GM18951 (cell line): ENCODE data around the gene ETNPPL.

Experiments used
- POLR2A ChIP-seq: IDR thresholded peaks from 4 replicates; pipeline ENCODE4 v1.6.1; 2011; ENCODE audit warnings: mild to moderate bottlenecking; ENCODE audit not compliant: insufficient read length, insufficient read depth; ENCODE audit errors: extremely low read depth
- in situ Hi-C: fragments of 300-500 bp; cut with MboI; formaldehyde crosslinking; loops from one replicate; pipeline ENCODE4 v1.12.0; 2022; ENCODE audit warnings: low sequenced_read_pairs, mixed read lengths, inconsistent platforms; ENCODE audit not compliant: unreplicated experiment

ETNPPL gene

GRCh38 chr4:108762559-108763225 is at the start of gene ETNPPL:
Gene ETNPPL (minus strand): TSS chr4:108763053. CDS start chr4:108762898, 155 bp downstream.
- TF ChIP-seq POLR2A = no peak

GRCh38 chr4:108811486-108811885 is 48.6 kb upstream of the ETNPPL start:
- TF ChIP-seq POLR2A = no peak
- in situ Hi-C loops = no loop called here

More at GRCh38 chr4:108762559-108763225, at the start of gene ETNPPL:
- in situ Hi-C loops = no loop called here

GRCh38 chr4:108810087-108810486 is 47.2 kb upstream of the ETNPPL start:
- TF ChIP-seq POLR2A = no peak
- in situ Hi-C loops = no loop called here

- no peak for TF ChIP-seq POLR2A
- in situ Hi-C loops = no loop called here
Measured at GRCh38 chr4:108804648-108805273, 41.9 kb upstream of the ETNPPL start.

GRCh38 chr4:108799306-108799705 is 36.5 kb upstream of the ETNPPL start:
- in situ Hi-C loops = no loop called here
- no peak for TF ChIP-seq POLR2A

DNA sequence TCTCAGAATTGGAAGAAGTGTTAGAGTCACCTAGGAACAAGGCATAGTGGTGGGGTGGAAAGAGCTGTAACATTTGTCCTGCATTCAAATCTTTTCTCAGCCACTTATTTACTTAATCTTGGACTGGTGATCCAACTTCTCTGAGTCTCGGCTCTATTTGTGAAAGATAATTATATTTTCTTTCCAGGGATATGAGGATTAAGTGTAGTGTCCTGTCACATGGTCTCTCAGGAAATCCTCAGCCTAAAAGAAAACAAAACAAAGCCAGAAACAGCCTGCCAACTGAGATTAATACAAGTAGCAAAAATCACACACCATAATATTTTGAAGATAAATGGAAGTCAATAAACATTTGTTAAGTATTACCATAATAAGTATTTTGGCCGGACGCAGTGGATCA is 33.3 kb upstream of the ETNPPL start:
- TF ChIP-seq POLR2A = no peak
- in situ Hi-C loops = no loop called here

- no peak for TF ChIP-seq POLR2A
- in situ Hi-C loops = no loop called here
Measured at GRCh38 chr4:108795733-108796132, 32.9 kb upstream of the ETNPPL start.

DNA sequence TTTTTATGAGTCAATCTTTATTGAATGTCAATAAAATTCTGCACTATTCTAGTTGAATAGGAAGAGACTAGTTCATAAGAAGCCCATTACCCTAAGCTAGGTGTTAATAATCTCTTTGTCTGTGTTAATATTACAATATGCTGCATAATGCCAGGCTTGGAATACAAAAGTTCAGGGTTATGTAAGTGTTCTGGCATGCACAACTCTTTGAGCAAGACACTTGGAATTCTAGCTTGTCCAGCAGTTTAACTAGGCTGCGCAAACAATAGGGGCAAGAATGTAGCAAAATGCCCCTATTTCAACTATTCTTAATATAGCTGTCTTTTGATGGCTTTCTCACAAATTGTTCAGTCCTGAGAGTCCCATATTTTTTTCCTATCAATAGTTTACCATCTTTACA is 31.3 kb upstream of the ETNPPL start:
- no peak for TF ChIP-seq POLR2A
- in situ Hi-C loops = no loop called here

GRCh38 chr4:108793415-108793814 is 30.6 kb upstream of the ETNPPL start:
- in situ Hi-C loops = no loop called here
- TF ChIP-seq POLR2A = no peak

DNA sequence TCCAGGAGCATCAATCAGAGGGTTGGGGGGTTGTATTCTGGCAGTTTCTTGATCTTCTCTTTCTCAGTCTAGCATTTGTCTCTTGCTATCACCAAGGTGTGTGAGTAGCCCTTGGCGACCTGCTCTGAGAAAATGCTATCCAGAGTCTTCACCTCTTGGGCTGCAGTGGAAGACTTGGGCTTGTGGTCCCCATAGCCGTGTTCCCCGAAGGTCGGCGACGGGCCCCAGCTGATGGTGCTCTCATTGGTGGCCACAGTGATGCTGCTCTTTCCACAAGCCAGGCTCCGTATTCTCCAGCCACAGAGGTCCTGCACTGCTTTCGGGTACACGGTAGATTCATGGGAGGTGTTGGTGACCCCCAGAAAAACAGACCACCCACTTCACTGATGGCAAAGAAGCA is 25.9 kb upstream of the ETNPPL start:
- TF ChIP-seq POLR2A = no peak
- in situ Hi-C loops = no loop called here

DNA sequence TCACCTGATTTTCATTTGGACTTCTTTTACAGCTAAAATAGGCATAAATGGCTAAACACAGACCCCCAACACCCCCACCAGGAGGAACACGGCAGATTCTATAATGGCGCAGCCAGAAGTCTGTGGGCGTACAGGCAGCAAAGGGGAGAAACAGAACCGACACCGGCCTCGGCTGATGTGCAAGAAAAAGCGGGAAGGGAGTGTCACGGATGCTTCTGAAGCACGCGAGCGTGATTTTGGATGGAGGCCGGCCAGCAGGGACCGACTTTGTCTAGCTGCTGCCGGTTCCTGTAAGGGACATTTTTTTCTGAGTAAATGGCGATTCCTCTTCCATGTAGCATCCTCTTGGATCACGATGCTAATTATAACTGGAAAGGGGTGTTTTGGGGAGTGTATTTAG is 24.9 kb upstream of the ETNPPL start:
- in situ Hi-C loops = no loop called here
- no peak for TF ChIP-seq POLR2A

- in situ Hi-C loops = no loop called here
- no peak for TF ChIP-seq POLR2A
Measured at GRCh38 chr4:108787106-108787505, 24.3 kb upstream of the ETNPPL start.

DNA sequence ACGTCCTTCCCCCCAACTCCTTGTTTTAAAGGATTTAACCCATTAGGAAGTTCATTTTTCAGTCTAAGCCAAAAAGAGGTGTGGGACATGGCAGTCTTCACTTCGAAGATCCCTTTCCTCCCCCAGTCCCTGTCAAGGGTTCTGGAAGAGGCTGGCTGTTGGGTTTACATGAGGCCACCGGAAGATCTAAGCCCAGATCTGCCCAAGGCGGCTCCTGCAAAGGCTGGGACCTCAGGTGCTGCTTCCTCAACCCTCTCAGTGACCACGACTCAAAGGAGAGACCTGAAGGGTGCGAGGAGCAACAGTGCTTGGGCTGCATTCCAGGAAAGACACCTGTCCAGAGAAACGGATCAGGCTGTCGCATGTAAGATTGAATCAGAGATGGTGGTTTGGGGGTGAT is 23.5 kb upstream of the ETNPPL start:
- TF ChIP-seq POLR2A = no peak

More for the DNA sequence above, 23.5 kb upstream of the ETNPPL start:
- in situ Hi-C loops = no loop called here
